CD4-positive, alpha-beta T cell treated with Interferon alpha-2 for 1 hour (primary cell): ENCODE data around the gene PHF2.
A peak's percentile ranks its signal among the peaks of the same experiment; 100 is the strongest.

Source experiments
- DNase-seq, 2 donors: peaks; one replicate each; pipeline ENCODE4 v3.0.0-alpha.2; 2020 to 2022

PHF2 gene

DNA sequence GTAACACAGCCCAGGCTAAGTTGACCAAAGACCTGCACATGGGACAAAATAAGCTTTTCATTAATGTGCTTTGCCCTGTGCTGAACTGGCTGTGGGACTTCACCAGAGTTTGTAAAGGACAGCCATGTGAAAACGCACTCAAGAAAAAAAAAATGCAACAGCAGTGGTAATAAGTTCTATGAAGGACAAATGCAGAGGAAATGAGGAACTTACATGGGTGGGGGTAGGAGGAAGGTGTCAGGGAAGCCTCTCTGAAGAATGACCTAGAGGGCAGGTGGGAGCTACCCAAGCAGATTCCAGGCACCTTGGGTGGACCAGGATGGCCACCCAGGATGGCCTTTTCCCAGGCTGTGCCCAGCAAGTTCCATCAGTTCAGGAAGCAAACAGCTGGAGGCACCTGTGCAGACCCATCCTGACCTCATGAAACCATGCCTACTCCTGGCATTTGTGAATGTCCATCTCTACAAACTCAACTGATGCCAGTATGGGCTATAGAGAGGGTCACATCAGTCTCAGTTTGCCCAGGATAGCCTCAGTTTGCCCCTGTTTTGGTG lies 6.7 kb upstream of the PHF2 start:
- DNase-seq: no peak

DNA sequence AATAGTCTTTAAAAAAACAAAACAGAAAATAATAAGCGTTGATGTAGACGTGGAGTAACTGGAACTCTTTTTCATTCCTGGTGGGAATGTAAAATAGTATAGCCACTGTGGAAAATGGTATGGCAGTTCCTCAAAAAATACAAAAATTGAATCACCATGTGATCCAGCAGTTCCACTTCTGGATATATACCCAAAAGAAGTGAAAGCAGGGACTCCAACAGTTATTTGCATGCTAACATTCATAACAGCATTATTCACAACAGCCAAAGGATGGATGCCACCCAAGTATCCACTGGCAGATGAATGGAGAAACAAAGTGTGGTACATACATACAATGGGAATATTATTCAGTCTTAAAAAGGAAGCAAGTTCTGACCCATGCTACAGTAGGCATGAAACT lies 4.2 kb upstream of the PHF2 start:
- DNase-seq: no peak

DNA sequence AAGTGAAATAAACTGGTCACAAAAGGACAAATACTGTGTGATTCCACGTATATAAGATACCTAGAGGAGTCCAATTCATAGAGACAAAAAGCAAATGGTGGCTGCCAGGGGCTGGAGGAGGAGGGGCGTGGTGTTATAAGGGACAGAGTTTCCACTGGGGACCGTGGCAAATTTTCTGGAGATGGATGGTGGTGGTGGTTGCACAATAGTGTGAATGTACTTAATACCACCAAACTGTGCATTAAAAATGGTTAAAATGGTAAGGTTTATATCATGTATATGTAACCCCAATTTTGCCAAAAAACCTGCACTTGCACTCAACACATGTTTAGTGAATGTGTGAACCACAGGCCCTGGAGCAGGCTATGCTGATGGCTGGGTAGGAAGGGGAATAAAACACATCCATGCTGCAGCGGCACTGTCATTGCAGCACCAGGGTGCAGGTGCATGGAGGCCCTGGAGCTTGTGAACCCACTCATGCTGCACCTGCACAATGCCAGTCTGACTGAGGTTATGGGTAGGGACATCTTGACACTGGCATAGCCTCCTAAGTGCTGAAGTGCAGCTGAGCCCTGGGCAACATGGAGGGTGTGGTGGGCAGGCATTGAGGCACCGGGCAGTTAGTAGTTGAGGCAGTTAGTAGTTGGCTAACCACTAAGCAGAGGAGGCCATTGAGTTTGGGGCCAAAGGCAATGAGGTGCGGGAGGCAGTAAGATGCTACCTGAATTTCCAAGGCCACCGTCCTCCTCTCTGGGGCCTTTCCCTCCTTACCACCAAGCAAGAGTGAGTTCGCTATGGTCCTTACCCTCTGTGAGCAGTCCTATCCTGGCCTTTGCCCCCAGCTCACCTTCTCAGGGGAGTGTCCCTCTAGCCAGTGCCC lies 3.5 kb upstream of the PHF2 start:
- DNase-seq: no peak

DNA sequence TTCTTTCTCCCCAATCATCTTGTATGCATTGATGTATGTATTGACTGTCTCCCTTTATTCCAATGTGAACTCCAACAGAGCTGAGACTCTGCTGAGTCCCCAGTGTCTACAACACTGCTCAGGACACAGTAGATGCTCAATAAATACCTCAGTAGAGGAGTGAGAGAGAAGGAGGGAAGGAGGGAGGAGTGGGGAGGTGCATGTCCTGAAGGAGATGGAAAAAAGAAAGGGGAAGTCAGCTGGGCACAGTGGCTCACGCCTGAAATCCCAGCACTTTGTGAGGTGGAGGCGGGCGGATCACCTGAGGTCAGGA lies 2.9 kb upstream of the PHF2 start:
- DNase-seq: no peak

DNA sequence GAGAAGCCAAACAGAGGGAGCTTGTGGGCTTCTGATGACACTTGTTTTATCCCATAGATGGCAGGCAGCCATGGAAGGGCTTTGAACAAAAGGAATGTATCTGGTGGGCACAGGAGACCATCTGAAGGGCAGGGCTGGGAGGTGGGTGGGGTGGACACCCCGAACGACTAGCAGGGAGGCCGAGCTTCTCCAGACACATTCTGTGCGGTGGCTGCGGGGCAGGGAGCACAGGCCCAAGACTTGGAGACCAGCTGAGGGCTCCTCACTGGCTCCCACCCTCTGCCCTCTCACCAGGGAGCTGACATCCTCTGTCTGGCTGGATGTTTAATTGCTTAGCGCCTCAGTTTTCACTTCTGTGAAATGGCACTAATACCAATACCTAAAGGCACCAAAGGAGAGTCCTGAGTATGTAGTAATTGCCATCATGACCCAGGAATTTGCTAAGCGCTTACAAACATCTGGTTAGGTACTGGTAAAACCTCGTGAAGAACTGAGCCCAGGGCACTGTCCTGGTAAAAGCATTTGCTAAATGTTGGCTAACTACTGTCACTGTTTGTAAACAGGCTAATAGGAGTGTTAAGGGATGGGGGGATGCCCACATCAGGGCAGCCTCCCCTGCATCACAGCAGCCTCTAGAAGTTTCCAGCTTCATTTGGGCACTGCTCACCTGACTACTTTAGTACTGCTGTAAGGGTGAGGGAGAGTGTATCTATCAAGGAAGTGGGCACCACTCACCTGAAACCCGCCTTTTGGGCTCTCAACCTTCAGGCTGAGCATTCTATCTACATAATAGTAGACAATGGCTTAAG lies 2.1 kb upstream of the PHF2 start:
- DNase-seq: no peak

DNA sequence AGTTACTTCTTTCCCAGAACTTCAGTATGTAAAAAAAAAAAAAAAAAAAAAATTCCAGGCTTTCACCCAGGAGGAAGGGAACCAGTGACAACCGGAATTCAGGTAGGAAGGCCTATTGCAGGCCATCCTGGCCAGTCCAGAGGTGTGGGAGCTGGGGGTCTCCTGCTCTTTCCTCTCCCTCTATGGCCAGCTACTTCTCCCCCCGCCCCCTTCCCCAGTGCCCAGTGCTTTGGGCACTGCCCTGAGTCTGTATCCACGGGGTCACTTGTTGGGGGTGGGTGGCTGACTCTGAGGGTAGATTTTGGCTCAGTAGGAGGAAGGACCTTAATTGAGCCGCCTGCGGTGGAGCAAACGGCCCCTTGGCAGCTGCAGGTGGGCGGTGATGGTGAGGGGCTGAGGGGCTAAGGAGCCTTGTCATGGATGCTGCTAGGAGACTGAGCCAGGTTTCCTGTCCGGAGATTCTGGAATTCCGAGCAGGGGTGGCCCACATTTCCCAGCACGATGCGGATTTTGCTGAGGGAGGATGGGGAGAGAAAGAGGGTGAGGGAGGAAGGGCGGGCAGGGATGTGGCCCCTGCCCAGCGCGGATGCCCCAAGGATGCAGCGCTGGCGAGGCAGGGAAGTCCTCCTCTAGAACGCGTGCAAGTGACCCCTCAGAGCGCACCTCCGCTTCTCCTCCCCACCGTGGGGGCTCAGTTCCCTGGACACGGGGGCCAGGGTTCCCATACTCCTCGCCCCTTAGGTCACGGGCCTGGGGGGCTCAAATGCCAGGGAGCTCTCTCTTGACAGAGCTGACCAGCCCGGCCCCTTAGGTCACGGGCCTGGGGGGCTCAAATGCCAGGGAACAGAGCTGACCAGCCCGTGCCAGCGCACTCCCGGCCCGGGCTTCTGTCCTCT lies 1.2 kb upstream of the PHF2 start:
- DNase-seq: no peak

DNA sequence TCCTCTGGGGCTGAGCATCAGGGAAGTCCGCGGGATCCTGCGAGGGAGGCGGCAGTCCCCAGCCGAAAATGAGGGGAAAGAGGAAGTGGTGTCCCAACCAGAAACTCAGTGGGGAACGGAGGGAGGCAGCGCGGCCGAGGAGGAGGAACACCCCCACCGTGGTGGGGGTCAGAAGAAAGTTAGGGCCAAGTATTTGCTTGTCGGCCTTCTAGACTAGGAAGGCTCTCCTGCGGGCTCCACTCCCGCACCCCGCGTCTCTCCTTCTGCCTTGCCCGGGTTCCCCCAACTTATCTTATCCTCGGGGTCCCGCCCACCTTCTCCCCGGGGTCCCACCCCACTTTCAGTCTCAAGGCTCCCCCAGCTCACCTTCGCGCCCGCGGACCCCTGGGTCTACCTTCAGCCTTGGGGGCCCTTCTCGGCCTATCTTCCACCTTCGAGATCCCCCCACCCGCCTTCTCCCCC lies 557 bp upstream of the PHF2 start:
- DNase-seq: peak; percentile 49 to 64

DNA sequence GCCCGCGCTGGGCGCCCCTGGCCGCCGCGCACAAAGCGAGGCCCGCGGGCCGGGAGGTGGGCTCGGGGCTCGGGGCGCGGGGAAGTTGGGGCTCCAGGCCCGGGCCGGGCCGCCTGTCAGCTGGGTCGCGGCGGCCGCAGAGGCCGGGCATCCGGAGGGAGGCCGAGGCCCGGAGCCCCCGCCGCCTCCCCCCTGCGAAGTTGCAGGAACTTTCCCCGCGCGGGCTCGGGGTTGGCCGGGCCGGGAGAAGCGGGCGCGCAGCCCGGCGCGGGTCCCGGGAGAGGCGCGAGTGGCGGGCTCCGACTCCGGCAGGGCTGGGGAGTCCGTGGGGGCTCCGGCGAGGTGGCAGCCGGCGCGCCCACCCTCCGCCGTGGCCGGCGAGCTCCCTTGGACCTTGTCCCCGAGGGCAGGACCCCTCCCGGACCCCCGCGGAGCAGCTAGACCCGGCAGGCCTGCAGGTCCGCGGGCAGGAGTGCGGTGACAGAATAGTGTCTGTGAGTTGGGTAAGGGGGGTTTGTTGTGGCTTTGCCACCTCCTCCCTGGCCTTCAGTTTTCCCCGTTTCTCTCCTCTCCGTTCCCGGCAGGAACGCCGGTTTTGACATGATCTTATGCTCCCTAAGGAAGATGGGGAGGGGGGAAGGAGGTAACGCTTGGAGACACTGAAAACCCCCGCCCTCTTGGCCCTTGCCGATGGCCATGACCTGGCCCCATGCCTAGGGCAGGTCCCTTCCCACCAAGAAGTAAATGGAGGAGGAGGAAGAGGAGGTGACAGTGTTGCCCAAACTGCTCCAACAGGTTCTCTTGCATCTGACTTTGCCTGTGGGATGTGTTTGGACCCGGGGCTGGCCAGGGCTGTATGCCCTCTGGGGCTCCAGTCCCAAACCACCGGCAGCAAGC lies 942 bp downstream of the PHF2 start:
- DNase-seq: peak in 1 of 2 donors; percentile 28

DNA sequence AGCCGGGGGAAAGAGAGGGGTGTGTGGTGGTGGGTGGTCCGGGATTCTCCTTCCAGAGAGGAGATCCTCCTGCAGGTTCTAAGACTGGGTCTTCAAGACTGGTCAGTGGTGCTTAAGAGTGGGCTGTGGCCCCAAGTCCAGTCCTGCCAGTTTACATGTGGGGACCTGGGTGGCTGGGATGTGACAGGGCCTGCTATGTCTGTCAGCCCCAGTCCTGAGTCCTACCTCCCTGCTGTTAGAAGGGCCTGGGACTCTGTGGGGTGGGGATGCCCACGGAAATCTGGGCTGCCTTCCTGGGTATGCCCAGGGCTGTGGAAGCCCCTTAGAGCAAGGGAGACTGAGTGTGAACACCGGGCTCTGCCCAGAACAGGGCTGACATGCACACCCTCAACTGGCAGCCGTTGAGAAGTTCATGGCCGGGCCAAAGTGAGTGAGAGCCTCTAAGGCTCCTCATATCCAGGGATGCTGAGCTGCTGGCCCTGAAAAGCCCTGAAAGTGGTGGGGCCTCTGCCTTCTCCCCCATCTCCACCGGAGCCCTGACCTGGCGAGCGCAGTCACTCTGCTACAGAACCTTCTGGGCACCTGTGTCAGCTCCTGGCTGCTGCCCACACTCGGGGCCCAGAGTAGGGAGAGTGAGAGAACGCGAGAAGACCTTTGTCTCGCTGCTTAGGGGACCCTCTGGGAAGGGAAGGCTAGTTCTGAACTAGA lies 1.7 kb downstream of the PHF2 start:
- no peak for DNase-seq

DNA sequence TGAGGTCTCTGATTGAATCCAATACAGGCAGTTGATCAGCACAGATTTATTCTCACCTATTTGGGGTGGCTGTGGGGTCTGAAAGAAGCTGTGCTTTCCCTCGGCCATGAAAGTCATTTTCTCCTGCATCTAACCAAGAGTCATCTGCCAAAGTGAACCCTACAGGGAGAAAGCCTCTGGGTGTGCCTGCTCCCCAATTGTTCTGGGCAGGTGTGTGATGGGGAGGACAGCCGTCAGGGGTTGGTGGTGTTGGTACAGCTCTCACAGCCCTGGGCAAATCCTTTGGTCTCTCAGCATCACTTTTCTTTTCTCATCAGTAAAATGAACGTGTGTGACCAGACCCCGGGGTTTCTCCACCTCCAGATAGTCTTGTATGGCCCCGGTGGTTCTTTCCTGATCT lies 2.5 kb downstream of the PHF2 start:
- DNase-seq: no peak

DNA sequence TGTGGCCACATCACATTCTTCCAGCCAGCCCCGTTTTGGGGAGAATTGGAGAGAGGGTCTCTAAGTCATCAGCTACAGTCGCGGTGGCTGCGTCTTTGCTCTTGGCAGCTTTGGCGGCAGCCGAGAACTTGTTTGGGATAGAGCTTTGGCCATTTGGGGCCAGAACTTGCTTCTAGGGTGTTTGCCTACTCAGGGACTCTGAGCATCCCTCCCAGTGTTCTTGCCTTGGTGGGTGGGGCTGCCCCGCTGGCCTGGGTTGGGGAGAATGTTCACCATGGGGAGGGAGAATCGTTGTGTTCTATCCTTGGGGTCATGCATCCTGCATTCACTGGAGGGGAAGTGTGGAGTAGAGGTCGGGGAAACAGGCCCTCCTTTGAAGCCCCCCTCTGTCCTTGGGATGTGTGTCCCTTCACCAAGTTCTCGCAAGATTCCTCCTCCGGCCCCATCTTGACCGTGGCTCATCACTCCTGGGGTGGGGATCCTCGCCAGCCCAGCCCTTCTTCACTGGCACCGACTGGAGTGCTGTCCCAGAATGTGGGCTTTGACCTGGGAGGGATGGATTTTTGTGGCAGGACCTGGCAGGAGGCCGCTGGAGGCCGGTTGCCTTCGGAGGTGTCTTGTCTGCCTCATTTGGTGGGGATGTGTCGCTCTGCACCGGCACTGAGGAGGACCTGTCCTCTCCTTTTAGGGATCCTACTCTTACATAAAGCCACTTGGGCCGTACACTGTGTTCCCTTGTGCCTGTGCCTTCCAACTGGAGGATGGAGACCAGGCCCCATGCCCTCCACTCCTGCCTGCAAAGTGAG lies 3.5 kb downstream of the PHF2 start:
- DNase-seq: no peak

DNA sequence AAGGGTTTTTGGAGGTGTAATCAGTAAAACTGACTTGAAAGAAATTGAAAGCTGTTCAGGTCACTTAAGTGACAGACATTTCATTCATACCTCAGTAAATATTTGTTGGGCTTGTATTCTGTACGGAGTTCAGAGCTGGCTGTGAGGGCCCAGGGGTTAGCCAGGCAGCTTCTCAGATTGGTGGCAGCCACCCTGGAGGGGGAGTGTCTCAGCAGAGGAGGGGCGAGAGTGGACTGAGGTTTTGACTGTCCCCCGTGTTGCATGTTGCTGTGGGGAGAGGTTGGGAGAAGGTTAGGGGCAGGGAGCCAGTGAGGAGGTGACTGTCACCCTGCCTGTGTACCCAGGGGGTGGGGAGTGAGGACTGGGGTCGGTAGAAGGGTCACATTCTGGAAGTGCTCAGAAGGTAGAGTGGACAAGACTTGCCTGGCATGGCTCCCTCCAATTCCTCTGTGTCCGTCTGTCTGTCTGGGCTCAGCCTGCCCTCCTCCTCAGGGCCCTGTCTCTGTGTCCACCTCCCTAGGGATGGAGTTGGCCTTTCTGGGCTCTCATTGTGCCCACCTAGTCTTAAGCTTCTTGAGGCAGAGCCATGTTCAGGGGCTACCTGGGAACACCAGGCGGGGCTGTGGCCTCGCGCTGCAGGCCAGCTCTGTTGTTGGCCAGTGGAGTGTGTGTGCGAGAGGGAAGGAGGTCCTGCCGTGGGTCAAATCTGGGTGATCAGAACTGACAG lies 4.4 kb downstream of the PHF2 start:
- no peak for DNase-seq

DNA sequence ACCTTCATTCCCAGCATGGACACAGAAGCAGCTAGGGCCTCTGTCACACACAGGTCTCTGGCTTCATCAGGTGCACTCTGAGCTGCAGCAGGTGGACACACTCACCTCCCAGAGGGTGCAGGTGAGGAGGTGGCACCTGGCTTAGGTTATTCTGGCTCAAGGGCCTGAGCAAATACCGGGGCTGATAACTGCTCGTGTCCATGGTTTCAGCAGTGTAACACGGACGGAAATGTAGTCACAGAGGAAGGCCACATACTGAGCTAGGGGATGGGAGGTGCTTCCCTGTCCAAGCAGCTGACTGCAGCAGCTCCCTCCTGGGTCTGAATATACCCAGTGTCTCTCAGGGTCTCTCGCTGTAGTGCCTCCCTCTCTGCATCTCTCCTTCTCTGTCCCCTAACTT lies 5.7 kb downstream of the PHF2 start:
- no peak for DNase-seq

DNA sequence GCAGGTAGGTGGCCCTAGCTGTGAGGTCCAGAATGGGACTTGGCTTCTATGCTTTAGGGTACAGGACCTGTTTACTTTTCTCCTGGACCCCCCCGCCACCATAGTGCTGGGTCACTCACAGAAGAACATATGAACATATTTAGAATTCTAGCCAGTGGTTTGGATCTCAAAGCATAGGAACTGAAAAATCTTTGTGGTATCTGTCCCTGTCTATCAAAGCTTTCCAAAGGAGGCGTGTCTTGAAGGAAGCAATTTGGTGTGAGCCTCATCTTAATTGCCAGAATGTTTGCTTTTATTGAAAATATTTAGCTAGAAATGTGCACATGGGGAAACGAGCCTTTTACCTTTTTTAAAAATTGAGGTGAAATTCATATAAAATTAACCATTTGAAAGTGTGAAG lies 6.2 kb downstream of the PHF2 start:
- DNase-seq: no peak

DNA sequence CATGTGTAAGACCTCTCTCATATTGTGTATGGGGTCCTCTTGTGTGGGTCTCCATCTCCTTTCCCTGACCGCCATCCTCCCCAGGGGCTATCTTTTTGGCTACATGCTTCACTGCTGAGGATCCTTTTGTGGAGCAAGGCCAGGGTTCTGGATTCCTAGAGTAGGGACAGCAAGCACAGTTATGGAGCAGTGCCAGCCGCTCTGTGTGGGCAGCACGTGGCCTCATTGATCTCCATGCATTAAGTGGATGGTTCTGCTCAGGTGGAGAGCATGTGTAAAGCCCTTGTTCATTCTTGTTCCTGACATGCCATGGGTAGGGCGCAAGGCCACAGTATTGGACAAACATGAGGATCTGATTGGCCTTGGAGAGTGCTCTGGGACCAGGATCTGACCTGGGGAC lies 8.9 kb downstream of the PHF2 start:
- DNase-seq: no peak

DNA sequence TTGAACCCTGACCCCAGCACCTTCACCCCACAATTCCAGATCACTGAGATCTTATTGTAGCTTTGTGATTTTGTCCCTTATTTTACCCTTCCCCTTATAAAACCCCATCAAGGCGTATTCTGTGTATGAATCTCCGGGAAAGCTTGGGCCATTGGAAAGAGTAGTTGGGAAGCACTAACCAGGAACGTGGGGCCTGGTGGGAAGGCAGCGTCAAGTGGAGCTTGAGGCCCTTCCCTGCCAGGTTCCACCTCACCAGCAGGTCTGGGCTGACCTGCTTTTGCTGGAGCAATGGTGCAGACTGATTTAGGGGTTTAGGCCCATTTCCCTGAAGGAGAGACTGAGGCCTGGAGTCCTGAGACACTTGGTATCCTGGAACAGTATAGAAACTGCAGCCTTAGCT lies 9.3 kb downstream of the PHF2 start:
- DNase-seq: no peak

DNA sequence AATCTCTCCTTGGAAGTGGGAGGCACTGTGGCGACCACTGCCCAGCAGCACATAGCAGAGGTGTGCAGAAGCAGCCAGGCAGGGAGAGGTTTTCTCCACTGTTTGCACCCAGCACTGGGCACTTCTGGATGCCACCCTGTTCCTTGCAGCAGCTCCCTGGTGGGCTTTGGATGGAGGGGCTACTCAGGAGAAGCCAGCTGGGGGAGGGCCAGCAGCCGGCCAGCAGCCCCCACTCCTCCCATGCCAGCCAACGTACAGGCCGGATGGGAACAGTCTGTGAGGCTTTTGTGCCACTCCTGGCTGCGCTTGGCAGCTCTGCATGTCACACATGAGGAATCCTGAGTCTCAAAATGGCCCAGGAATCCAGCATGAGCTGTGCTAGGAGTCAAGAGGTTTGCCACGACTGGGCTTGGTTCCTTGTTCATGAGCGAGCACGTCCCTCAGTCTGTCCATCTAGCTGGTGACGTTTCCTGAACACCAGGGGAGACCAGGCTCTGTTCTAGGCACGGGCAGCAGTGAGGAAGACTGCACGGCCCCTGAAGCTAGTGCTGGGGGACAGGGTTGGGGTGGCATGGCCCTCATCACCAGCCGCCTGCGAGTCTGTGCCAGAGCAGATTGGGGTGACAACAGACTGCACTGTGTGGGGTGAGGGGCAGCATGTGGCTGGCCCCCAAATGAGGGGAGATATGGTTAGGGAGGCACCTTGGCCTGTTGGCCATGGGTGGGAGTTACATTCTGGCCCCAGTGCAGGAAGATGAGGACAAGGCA lies 10.1 kb downstream of the PHF2 start:
- DNase-seq: no peak

DNA sequence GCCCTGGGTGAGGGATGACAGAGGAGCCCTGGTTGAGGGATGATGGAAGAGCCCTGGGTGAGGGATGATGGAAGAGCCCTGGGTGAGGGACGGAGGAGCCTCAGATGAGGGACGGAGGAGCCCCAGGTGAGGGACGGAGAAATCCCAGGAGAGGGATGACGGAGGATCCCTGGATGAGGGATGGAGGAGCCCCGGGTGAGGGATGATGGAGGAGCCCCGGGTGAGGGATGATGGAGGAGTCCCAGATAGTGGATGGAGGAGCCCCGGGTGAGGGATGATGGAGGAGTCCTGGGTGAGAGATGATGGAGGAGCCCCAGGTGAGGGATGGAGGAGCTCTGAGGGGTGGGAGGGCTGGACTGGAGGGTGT lies 10.9 kb downstream of the PHF2 start:
- DNase-seq: no peak
